SK-N-SH treated with all-trans-retinoic acid at 6 μM for 48 hours (cell line): Measurements from ENCODE around the gene OGT.

Experiments
- CREB5 ChIP-seq: fragments of 250-450 bp; sonication (Bioruptor Pico); IDR thresholded peaks from 2 replicates; pipeline ENCODE4 v1.5.1; 2020; ENCODE audit warnings: low read depth, mild to moderate bottlenecking, moderate library complexity
- ESRRG ChIP-seq: fragments of 250-450 bp; sonication (Bioruptor Pico); IDR thresholded peaks from 2 replicates; pipeline ENCODE4 v1.6.1; 2021; ENCODE audit warnings: mild to moderate bottlenecking
- GLIS3 ChIP-seq: fragments of 250-450 bp; sonication (Bioruptor Pico); IDR thresholded peaks from 2 replicates; pipeline ENCODE4 v1.5.0; 2020; ENCODE audit warnings: mild to moderate bottlenecking, moderate library complexity
- OSR1 ChIP-seq: fragments of 250-450 bp; sonication (Bioruptor Pico); IDR thresholded peaks from 2 replicates; pipeline ENCODE4 v1.8.0; 2022; ENCODE audit warnings: moderate library complexity, mild to moderate bottlenecking, inconsistent platforms
- POU6F1 ChIP-seq: fragments of 250-450 bp; sonication (Bioruptor Pico); IDR thresholded peaks from 2 replicates; pipeline ENCODE4 v1.8.0; 2021; ENCODE audit warnings: low read depth, mild to moderate bottlenecking, moderate library complexity, borderline replicate concordance
- RARB ChIP-seq: fragments of 250-450 bp; sonication (Bioruptor Pico); IDR thresholded peaks from 2 replicates; pipeline ENCODE4 v1.8.0; 2021; ENCODE audit warnings: mild to moderate bottlenecking, moderate library complexity
- SNAI2 ChIP-seq: fragments of 250-450 bp; sonication (Bioruptor Pico); IDR thresholded peaks from 2 replicates; pipeline ENCODE4 v1.5.0; 2020; ENCODE audit warnings: mild to moderate bottlenecking, moderate library complexity
- TOX ChIP-seq: fragments of 250-450 bp; sonication (Bioruptor Pico); IDR thresholded peaks from 2 replicates; pipeline ENCODE4 v1.8.0; 2021; ENCODE audit warnings: mild to moderate bottlenecking, moderate library complexity, borderline replicate concordance
- ZC3H10 ChIP-seq: fragments of 250-450 bp; sonication (Bioruptor Pico); IDR thresholded peaks from 2 replicates; pipeline ENCODE4 v1.5.1; 2021; ENCODE audit warnings: mild to moderate bottlenecking, moderate library complexity
- ZFP3 ChIP-seq: fragments of 250-450 bp; sonication (Bioruptor Pico); IDR thresholded peaks from 2 replicates; pipeline ENCODE4 v1.5.0; 2020; ENCODE audit warnings: mild to moderate bottlenecking, moderate library complexity
- ZNF565 ChIP-seq: fragments of 450-650 bp; formaldehyde crosslinking; conservative IDR thresholded peaks from 2 replicates; pipeline ENCODE4 v1.5.0; 2020; ENCODE audit warnings: low read depth, mild to moderate bottlenecking, moderate library complexity
- TF ChIP-seq, protein P1 (sequence below): fragments of 250-450 bp; sonication (Bioruptor Pico); IDR thresholded peaks from 2 replicates; pipeline ENCODE4 v1.8.0; 2020; ENCODE audit warnings: mild to moderate bottlenecking, moderate library complexity, borderline replicate concordance

- no peak for TF ChIP-seq RARB (CRISPR knock-in tag)
- TF ChIP-seq ZC3H10 (CRISPR knock-in tag): no peak
- TF ChIP-seq ZNF565: no peak
- TF ChIP-seq, protein P1, sequence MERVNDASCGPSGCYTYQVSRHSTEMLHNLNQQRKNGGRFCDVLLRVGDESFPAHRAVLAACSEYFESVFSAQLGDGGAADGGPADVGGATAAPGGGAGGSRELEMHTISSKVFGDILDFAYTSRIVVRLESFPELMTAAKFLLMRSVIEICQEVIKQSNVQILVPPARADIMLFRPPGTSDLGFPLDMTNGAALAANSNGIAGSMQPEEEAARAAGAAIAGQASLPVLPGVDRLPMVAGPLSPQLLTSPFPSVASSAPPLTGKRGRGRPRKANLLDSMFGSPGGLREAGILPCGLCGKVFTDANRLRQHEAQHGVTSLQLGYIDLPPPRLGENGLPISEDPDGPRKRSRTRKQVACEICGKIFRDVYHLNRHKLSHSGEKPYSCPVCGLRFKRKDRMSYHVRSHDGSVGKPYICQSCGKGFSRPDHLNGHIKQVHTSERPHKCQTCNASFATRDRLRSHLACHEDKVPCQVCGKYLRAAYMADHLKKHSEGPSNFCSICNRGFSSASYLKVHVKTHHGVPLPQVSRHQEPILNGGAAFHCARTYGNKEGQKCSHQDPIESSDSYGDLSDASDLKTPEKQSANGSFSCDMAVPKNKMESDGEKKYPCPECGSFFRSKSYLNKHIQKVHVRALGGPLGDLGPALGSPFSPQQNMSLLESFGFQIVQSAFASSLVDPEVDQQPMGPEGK (CRISPR knock-in tag): no peak
- no peak for TF ChIP-seq ZFP3
- TF ChIP-seq ESRRG (CRISPR knock-in tag): no peak
- TF ChIP-seq GLIS3 (CRISPR knock-in tag): no peak
- TF ChIP-seq OSR1 (CRISPR knock-in tag): no peak
- no peak for TF ChIP-seq CREB5
- no peak for TF ChIP-seq TOX (CRISPR knock-in tag)
- no peak for TF ChIP-seq SNAI2 (CRISPR knock-in tag)
- TF ChIP-seq POU6F1 (CRISPR knock-in tag): no peak
Observed at GRCh38 chrX:71543316-71543715, 10.4 kb downstream of the OGT start.
